ENCODE measurements around the gene ARMH1.

DNA sequence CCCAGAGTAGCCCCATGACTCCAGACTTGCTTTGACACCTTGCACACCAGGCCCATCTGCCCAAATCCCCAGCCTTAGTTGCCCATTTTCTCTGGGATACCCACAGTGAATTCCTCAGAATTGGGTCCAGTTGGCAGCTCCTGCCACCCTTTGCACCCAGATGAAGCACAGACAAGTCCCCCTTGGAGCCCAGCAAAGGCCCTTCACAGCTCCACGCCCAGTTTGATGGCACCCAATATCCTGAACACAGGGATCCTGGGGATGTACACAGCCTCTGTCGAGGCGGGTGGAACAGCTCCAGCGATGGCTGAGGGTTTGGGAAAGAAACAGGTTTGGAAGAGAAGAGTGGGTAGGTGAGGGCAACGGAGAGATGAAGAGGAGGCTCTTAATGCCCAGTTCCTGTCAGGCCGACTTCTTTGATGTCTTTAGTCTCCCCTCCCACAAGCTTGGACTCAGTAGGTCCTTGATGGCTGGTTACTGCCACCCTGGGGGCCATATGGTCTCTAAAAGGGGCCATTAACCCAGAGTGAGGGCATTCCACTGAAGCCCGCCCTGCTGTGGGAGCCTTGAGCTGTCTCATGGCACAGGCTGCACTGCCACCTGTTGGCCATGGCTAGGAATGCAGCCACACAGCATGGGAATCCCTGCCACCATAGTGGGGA lies 21.9 kb upstream of the ARMH1 start:
- TF ChIP-seq, protein P1, sequence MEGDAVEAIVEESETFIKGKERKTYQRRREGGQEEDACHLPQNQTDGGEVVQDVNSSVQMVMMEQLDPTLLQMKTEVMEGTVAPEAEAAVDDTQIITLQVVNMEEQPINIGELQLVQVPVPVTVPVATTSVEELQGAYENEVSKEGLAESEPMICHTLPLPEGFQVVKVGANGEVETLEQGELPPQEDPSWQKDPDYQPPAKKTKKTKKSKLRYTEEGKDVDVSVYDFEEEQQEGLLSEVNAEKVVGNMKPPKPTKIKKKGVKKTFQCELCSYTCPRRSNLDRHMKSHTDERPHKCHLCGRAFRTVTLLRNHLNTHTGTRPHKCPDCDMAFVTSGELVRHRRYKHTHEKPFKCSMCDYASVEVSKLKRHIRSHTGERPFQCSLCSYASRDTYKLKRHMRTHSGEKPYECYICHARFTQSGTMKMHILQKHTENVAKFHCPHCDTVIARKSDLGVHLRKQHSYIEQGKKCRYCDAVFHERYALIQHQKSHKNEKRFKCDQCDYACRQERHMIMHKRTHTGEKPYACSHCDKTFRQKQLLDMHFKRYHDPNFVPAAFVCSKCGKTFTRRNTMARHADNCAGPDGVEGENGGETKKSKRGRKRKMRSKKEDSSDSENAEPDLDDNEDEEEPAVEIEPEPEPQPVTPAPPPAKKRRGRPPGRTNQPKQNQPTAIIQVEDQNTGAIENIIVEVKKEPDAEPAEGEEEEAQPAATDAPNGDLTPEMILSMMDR (IDR thresholded peaks at IDR 0.05), result peak; percentile 81 to 92 (median 89)
- no peak for TF ChIP-seq POLR2A (IDR thresholded peaks at IDR 0.05)

Measured in testis (tissue), 2 donors.